ENCODE measurements around the gene ZBTB7C.

GRCh38 chr18:48090021-48090420 lies 319.2 kb downstream of the ZBTB7C start:
- TF ChIP-seq, protein P1, sequence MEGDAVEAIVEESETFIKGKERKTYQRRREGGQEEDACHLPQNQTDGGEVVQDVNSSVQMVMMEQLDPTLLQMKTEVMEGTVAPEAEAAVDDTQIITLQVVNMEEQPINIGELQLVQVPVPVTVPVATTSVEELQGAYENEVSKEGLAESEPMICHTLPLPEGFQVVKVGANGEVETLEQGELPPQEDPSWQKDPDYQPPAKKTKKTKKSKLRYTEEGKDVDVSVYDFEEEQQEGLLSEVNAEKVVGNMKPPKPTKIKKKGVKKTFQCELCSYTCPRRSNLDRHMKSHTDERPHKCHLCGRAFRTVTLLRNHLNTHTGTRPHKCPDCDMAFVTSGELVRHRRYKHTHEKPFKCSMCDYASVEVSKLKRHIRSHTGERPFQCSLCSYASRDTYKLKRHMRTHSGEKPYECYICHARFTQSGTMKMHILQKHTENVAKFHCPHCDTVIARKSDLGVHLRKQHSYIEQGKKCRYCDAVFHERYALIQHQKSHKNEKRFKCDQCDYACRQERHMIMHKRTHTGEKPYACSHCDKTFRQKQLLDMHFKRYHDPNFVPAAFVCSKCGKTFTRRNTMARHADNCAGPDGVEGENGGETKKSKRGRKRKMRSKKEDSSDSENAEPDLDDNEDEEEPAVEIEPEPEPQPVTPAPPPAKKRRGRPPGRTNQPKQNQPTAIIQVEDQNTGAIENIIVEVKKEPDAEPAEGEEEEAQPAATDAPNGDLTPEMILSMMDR (IDR thresholded peaks at IDR 0.05; ENCODE audit: borderline replicate concordance, extremely low read depth, low read length, poor library complexity, severe bottlenecking): no peak
- TF ChIP-seq EZH2 (IDR thresholded peaks at IDR 0.05; ENCODE audit: borderline replicate concordance, low read depth, low read length, severe bottlenecking): no peak
